GM12878 (cell line): Measurements from ENCODE around the gene SCN3B.

Experiments
- EP300 ChIP-seq, 2 experiments: fragments of 150-350 bp in 1 of 2; IDR thresholded peaks; 2 replicates each; pipeline ENCODE4 v1.6.1; 2011 to 2012; ENCODE audit warnings: low read depth in 2 of 2, low read length in 2 of 2, borderline replicate concordance in 1 of 2, improper control_type of control experiment in 1 of 2, inconsistent platforms in 1 of 2; ENCODE audit not compliant: control insufficient read depth in 1 of 2
- MEF2B ChIP-seq: fragments of 450-650 bp; IDR thresholded peaks from 2 replicates; pipeline ENCODE4 v1.6.1; 2018; ENCODE audit warnings: mild to moderate bottlenecking, moderate library complexity; ENCODE audit not compliant: partially characterized antibody, poor library complexity, severe bottlenecking
- NFYB ChIP-seq: IDR thresholded peaks from 2 replicates; pipeline ENCODE4 v1.6.1; 2011; ENCODE audit warnings: low read depth, mild to moderate bottlenecking, low read length, improper control_type of control experiment, moderate library complexity; ENCODE audit not compliant: insufficient read depth
- POLR2AphosphoS5 ChIP-seq: IDR thresholded peaks from 2 replicates; pipeline ENCODE4 v1.6.1; 2011; ENCODE audit warnings: mild to moderate bottlenecking, low read length, inconsistent platforms

- TF ChIP-seq MEF2B (no peak), NFYB (no peak), POLR2AphosphoS5 (no peak), EP300 (IDR thresholded peaks at IDR 0.05; ENCODE audit: borderline replicate concordance in 1 of 2, control insufficient read depth in 1 of 2, low read depth in 2 of 2, low read length in 2 of 2) (no peak)
Measured at GRCh38 chr11:123594188-123594901, 60.1 kb downstream of the SCN3B start.
